HEK293T (cell line): ENCODE data around the gene RAD51B.

Experiments used
- CTCF ChIA-PET: fragments of 350-600 bp; formaldehyde crosslinking; extraction: SDS; loops from one replicate; lab custom pipeline; 2021; ENCODE audit warnings: antibody characterized with exemption, inconsistent platforms; lab: Yijun Ruan, JAX
- POLR2A ChIA-PET: fragments of 350-600 bp; formaldehyde crosslinking; extraction: SDS; loops from one replicate; lab custom pipeline; 2020; ENCODE audit warnings: antibody characterized with exemption, inconsistent platforms; lab: Yijun Ruan, JAX
- DNase-seq: peaks from one replicate; pipeline ENCODE4 v3.0.0; 2012; ENCODE audit warnings: mixed read lengths; ENCODE audit errors: extremely low spot score
- ARNT ChIP-seq: fragments of 450-650 bp; IDR thresholded peaks from 2 replicates; pipeline ENCODE4 v1.6.1; 2017; ENCODE audit warnings: mild to moderate bottlenecking
- BHLHE40 ChIP-seq: fragments of 450-650 bp; IDR thresholded peaks from 2 replicates; pipeline ENCODE4 v1.6.1; 2016; ENCODE audit warnings: mild to moderate bottlenecking, moderate library complexity, borderline replicate concordance
- CTBP1 ChIP-seq: fragments of 450-650 bp; IDR thresholded peaks from 2 replicates; pipeline ENCODE4 v1.6.1; 2016; ENCODE audit warnings: borderline replicate concordance
- ELF4 ChIP-seq: fragments of 450-650 bp; IDR thresholded peaks from 2 replicates; pipeline ENCODE4 v1.6.1; 2017; ENCODE audit warnings: antibody characterized with exemption
- FOXA1 ChIP-seq: fragments of 450-650 bp; IDR thresholded peaks from 2 replicates; pipeline ENCODE4 v1.6.1; 2016; ENCODE audit warnings: mild to moderate bottlenecking
- FOXK2 ChIP-seq: fragments of 450-650 bp; IDR thresholded peaks from 2 replicates; pipeline ENCODE4 v1.6.1; 2016; ENCODE audit warnings: mild to moderate bottlenecking
- FOXM1 ChIP-seq: fragments of 450-650 bp; IDR thresholded peaks from 2 replicates; pipeline ENCODE4 v1.6.1; 2017; ENCODE audit warnings: mild to moderate bottlenecking, borderline replicate concordance
- HDGF ChIP-seq: fragments of 450-650 bp; IDR thresholded peaks from 2 replicates; pipeline ENCODE4 v1.6.1; 2017; ENCODE audit warnings: antibody characterized with exemption, borderline replicate concordance
- L3MBTL2 ChIP-seq: fragments of 450-650 bp; conservative IDR thresholded peaks from 2 replicates; pipeline ENCODE4 v1.6.1; 2016; ENCODE audit warnings: mild to moderate bottlenecking
- LEF1 ChIP-seq: fragments of 450-650 bp; IDR thresholded peaks from 2 replicates; pipeline ENCODE4 v1.6.1; 2017; ENCODE audit warnings: mild to moderate bottlenecking, borderline replicate concordance
- NFRKB ChIP-seq: fragments of 450-650 bp; IDR thresholded peaks from 2 replicates; pipeline ENCODE4 v1.6.1; 2016; ENCODE audit warnings: mild to moderate bottlenecking, moderate library complexity
- SP1 ChIP-seq: fragments of 450-650 bp; IDR thresholded peaks from 2 replicates; pipeline ENCODE4 v1.6.1; 2017
- SUZ12 ChIP-seq: fragments of 450-650 bp; IDR thresholded peaks from 2 replicates; pipeline ENCODE4 v1.6.1; 2016; ENCODE audit warnings: mild to moderate bottlenecking
- TARDBP ChIP-seq: fragments of 450-650 bp; IDR thresholded peaks from 2 replicates; pipeline ENCODE4 v1.6.1; 2016
- ZNF384 ChIP-seq: fragments of 450-650 bp; IDR thresholded peaks from 2 replicates; pipeline ENCODE4 v1.6.1; 2016
- TF ChIP-seq, protein P1 (sequence below): fragments of 450-650 bp; IDR thresholded peaks from 2 replicates; pipeline ENCODE4 v1.6.1; 2016

The RAD51B gene

DNA sequence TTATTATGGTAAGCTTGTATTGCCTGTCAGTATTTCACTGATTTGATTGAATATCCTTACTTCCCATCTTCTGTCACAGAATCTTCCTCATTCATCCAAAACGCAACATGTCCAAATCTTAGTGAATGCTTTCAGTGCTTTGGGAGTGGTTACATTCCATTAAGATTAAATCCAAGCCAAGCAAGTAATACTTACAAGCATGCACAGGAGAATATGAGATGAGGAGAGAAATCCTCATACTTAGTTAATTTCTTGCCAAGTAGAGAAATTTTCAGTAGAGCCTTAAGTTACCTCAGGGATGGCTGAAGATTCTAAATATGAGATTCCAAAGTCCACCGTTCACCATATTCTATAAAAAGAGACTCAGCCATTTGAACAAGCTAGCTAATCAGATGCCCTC lies 316.0 kb downstream of the RAD51B start:
- ChIA-PET CTCF (interaction anchor here (0.6 kb wide), 1 partner anchor 273 kb away, joined by 8 read pairs; no protein-coding TSS in a partner anchor), POLR2A (no interaction called here)
- TF ChIP-seq FOXM1 (no peak), NFRKB (no peak), FOXK2 (no peak), SP1 (no peak)
- no peak for DNase-seq

DNA sequence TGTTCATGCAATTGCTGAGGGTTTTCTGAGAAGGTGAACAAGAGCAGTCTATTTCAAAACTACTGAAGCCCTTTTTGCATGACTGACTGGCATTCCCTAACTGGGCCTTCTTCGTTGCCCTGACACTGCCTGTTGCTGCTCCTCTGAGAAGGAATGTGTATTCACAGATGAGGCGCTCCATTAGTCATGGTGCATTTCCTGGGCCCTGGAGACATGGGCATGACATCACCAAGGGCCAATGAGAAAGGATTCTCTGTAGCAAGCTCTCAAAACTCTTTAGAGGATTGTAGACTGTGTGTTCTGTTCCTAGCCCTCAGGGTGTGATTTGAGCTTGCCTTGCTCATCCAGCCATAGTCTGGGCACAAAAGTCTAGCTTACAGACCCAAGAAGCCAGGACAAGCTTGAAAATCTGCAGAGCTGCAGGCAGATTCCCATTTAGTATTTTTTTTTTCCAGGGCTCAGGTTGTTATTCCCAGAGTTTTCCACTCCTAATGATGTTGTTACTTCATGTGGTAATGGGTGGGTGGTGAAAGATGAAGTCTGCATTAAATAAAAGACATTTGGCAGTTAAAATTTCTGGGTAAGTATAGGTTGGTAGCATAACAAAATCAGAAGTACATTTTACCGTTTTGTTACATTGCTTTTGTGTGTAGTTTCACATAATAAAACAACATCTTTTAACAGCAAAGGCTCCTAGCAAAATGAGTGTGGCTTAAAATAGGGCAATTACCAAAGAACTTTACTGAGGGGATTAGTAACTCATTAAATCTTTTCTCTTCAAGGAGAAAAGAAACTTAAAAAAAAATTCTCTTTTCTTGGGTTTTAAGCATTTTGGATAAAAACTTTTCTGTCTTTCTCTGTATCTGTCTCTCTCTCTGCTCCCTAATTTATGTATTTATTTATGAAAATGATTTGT lies 318.4 kb downstream of the RAD51B start:
- CTCF ChIA-PET, result no interaction called here
- POLR2A ChIA-PET, result interaction anchor here (0.6 kb wide), 2 partner anchors 33 to 34 kb away, joined by 3 read pairs; no protein-coding TSS in a partner anchor
- TF ChIP-seq ELF4 (no peak), L3MBTL2 (no peak), TARDBP (no peak), ARNT (no peak), ZNF384 (no peak), BHLHE40 (no peak), FOXA1 (no peak), FOXK2 (no peak), LEF1 (no peak), CTBP1 (peak; percentile 53; the same call in 1 of the 2 replicates), SP1 (no peak), NFRKB (no peak), FOXM1 (no peak)
- TF ChIP-seq, protein P1, sequence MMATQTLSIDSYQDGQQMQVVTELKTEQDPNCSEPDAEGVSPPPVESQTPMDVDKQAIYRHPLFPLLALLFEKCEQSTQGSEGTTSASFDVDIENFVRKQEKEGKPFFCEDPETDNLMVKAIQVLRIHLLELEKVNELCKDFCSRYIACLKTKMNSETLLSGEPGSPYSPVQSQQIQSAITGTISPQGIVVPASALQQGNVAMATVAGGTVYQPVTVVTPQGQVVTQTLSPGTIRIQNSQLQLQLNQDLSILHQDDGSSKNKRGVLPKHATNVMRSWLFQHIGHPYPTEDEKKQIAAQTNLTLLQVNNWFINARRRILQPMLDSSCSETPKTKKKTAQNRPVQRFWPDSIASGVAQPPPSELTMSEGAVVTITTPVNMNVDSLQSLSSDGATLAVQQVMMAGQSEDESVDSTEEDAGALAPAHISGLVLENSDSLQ, result peak; percentile 27
- peak; percentile 74 for DNase-seq

DNA sequence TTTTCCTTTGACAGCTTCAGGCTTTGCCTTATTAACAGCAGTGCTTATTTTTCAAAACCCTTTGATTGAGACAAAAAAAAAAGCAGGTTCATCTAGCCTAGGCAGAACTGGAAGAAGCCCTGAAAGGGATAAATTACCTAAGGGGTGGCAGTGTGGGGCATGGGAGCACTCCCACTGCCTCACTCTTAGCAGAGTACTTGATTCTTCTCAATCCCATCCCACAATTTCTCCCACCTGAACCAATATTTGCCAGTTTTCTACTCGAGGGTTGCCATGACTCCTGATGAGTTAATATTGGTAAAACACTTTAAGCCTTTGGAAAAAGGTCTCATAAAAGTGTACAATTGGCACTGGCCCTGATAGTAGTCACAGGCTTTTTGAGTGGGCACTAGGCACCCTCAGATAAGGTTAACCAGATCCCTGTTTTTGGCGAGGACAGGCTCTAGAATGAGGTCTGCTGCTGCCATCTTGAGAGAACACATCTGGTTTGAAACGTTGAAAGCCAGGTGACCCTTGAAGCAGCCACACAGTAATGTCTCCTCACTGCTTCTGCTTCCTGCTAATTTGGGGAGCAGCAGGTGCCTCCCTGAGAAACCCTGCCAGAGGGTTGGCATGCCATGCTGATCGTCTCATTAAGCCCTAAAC lies 320.0 kb downstream of the RAD51B start:
- CTCF ChIA-PET, result no interaction called here
- DNase-seq, result no peak
- TF ChIP-seq TARDBP (no peak), L3MBTL2 (no peak), FOXK2 (no peak), ELF4 (no peak), FOXM1 (no peak), ZNF384 (no peak), HDGF (no peak), BHLHE40 (no peak), FOXA1 (no peak), SP1 (no peak), LEF1 (no peak)
- TF ChIP-seq, protein P1, result no peak
- POLR2A ChIA-PET, result no interaction called here

DNA sequence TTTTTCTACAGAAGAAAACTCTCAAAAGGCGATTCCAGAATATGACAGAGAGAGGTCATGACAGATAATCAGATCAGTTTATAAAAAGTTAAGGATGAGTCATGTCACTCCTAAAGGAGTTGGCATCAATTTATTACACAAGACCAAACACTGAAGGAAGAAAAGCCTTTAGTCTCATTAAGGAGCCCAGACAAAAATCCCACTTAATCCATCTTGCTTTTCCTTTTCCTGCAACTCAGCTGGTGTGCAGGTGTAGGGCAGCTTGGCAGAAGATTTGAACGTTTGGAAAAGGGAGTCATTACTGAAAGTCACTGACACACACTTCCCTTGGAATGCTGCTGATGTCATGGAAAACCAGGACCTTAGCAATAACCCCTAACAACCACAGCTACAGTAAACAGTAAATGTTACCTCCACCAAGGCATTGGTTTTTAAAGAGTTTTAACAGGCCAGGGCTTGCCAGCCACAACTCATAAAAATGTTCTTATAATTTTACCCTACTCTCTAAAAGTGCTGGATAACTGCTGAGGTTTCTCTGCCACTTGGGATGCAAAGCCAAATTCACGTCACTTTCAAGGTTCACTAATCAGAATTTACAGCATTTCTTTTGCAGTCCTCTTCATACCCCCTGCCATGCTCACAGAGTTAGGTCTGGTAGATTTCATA lies 320.6 kb downstream of the RAD51B start:
- TF ChIP-seq, protein P1, result peak; percentile 84
- TF ChIP-seq HDGF (no peak), ELF4 (no peak), CTBP1 (peak; percentile 97), NFRKB (no peak), FOXA1 (peak; percentile 41; the same call in 1 of the 2 replicates), LEF1 (0 out of 2 replicates have a peak, but pooled peaks have one; percentile 64), FOXK2 (peak; percentile 30; the same call in 1 of the 2 replicates), SUZ12 (no peak), SP1 (no peak), TARDBP (no peak), ZNF384 (no peak), BHLHE40 (no peak), ARNT (peak; percentile 79), FOXM1 (no peak), L3MBTL2 (no peak)
- ChIA-PET POLR2A (no interaction called here), CTCF (no interaction called here)
- DNase-seq, result peak; percentile 56

DNA sequence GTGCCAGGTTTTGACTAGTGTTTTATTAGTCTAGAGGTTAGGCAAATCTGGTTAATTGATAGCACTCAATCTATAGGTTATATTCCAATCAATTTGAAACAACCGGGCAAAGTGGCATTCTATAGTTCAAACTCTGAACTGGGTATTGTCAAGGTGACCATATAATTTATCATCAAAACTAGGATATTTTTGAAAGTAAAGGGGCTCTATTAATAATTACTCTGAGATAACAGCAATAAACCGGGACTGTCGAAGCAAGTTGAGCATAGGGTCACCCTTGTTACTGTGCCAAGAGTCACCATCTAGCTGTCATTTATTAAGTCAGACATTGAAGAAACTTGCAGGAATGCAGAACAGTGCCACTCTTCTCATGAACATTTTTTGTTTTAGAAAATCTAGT lies 321.2 kb downstream of the RAD51B start:
- TF ChIP-seq ELF4 (no peak), TARDBP (no peak), HDGF (no peak), ZNF384 (no peak), BHLHE40 (no peak), SP1 (no peak), CTBP1 (no peak), ARNT (no peak), L3MBTL2 (no peak), NFRKB (no peak), LEF1 (no peak), FOXM1 (no peak), SUZ12 (no peak)
- TF ChIP-seq, protein P1, result no peak
- DNase-seq, result no peak
- POLR2A ChIA-PET, result no interaction called here
- CTCF ChIA-PET, result no interaction called here
